GM23338 (cell line): ENCODE measurements around the gene GRIA1.

ENCODE experiments used
- CREB1 ChIP-seq: fragments of 250-450 bp; sonication (Bioruptor Pico); IDR thresholded peaks from 2 replicates; pipeline ENCODE4 v1.5.0; 2020; ENCODE audit warnings: low read depth, mild to moderate bottlenecking, moderate library complexity
- POLR2AphosphoS5 ChIP-seq: IDR thresholded peaks from 2 replicates; pipeline ENCODE4 v1.6.1; 2016; ENCODE audit warnings: antibody characterized with exemption, low read depth
- STAT1 ChIP-seq: IDR thresholded peaks from one replicate; pipeline ENCODE4 v1.6.1; 2016; ENCODE audit warnings: antibody characterized with exemption; ENCODE audit not compliant: unreplicated experiment
- TF ChIP-seq, protein P1 (sequence below), 2 experiments: fragments of 200-600 bp in 1 of 2; sonication (generic) in 1 of 2; conservative IDR thresholded peaks; 2 replicates each; pipeline versions ENCODE4 v1.5.1 to v1.6.1; 2016 to 2017; ENCODE audit warnings: antibody characterized with exemption in 2 of 2, low read depth in 2 of 2, mild to moderate bottlenecking in 2 of 2, moderate library complexity in 1 of 2
- TF ChIP-seq, protein P2 (sequence below): IDR thresholded peaks from one replicate; pipeline ENCODE4 v1.6.1; 2018; ENCODE audit warnings: antibody characterized with exemption; ENCODE audit not compliant: unreplicated experiment

DNA sequence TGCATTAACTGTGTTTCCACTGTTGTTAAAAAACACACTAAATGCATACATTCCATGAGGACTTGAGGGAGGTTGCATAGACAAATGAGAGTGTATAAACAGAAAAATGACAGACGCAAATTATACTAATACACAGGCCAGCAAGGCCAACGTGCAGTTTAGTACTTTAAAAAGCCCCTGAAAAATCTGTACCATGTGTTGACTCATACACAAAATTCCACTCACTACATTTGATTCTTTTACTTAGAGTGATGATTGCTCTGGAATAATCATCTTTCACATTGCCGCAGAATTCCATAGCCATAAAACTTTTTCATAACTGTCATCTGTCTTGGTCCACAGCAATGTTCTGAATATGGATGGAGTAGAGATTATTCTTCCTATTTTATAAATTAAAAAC lies 332.6 kb downstream of the GRIA1 start:
- TF ChIP-seq STAT1, result no peak
- TF ChIP-seq, protein P1, sequence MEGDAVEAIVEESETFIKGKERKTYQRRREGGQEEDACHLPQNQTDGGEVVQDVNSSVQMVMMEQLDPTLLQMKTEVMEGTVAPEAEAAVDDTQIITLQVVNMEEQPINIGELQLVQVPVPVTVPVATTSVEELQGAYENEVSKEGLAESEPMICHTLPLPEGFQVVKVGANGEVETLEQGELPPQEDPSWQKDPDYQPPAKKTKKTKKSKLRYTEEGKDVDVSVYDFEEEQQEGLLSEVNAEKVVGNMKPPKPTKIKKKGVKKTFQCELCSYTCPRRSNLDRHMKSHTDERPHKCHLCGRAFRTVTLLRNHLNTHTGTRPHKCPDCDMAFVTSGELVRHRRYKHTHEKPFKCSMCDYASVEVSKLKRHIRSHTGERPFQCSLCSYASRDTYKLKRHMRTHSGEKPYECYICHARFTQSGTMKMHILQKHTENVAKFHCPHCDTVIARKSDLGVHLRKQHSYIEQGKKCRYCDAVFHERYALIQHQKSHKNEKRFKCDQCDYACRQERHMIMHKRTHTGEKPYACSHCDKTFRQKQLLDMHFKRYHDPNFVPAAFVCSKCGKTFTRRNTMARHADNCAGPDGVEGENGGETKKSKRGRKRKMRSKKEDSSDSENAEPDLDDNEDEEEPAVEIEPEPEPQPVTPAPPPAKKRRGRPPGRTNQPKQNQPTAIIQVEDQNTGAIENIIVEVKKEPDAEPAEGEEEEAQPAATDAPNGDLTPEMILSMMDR (conservative IDR thresholded peaks at IDR 0.05; ENCODE audit: low read depth in 2 of 2), result no peak
- TF ChIP-seq POLR2AphosphoS5, result no peak
- TF ChIP-seq, protein P2, sequence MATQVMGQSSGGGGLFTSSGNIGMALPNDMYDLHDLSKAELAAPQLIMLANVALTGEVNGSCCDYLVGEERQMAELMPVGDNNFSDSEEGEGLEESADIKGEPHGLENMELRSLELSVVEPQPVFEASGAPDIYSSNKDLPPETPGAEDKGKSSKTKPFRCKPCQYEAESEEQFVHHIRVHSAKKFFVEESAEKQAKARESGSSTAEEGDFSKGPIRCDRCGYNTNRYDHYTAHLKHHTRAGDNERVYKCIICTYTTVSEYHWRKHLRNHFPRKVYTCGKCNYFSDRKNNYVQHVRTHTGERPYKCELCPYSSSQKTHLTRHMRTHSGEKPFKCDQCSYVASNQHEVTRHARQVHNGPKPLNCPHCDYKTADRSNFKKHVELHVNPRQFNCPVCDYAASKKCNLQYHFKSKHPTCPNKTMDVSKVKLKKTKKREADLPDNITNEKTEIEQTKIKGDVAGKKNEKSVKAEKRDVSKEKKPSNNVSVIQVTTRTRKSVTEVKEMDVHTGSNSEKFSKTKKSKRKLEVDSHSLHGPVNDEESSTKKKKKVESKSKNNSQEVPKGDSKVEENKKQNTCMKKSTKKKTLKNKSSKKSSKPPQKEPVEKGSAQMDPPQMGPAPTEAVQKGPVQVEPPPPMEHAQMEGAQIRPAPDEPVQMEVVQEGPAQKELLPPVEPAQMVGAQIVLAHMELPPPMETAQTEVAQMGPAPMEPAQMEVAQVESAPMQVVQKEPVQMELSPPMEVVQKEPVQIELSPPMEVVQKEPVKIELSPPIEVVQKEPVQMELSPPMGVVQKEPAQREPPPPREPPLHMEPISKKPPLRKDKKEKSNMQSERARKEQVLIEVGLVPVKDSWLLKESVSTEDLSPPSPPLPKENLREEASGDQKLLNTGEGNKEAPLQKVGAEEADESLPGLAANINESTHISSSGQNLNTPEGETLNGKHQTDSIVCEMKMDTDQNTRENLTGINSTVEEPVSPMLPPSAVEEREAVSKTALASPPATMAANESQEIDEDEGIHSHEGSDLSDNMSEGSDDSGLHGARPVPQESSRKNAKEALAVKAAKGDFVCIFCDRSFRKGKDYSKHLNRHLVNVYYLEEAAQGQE, result no peak
- TF ChIP-seq CREB1 (CRISPR knock-in tag), result no peak
